GM15510 (cell line): ENCODE results near the gene UBE2Q1.
A peak's percentile ranks its signal among the peaks of the same experiment; 100 is the strongest.

Source experiments
- POLR2A ChIP-seq: IDR thresholded peaks from 3 replicates; pipeline ENCODE4 v1.6.1; 2011; ENCODE audit warnings: borderline replicate concordance; ENCODE audit not compliant: insufficient read length; ENCODE audit errors: extremely low read depth

Gene UBE2Q1

DNA sequence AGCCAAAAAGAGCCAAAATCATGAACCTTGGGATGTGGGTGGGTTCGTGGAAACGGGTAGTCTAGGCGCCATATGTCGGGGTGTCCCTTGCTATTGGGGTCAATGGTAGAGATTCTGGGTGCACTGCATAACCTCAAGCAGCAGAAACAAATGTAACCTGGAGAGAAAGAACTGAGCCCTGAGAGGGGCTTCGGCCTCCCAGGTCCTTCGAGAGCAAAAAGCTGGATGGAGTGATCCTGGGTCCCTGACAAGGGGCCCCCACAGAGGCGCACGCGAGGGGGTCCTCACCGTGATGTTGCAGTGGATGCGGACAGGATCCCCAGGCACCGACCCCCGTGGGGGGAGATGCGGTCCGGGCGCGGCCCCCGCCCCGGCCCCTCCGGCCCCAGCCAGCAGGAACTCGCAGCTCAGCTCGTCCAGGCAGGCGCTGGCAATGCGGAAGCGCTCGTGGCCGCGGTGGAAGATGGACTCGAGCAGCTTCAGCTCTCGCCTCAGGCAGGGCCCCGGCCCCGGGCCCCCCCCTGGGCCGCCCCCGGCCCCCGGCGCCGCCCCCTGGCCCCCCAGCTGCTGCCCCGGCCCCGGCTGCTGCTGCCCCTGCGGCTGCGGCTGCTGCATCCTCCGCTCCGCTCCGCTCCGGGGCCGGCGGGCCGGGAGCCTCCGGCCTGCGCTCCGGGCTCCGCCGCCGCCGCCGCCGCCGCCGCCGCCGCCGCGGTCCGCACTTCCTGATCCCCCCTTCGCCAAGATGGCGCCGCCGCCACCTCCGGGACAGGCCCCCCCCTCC lies at the start of gene UBE2Q1:
TSS of gene UBE2Q1 (minus strand) at position 724 of the 781 bp plus-strand sequence. CDS start at position 615, 109 bp downstream.
- no peak for TF ChIP-seq POLR2A

DNA sequence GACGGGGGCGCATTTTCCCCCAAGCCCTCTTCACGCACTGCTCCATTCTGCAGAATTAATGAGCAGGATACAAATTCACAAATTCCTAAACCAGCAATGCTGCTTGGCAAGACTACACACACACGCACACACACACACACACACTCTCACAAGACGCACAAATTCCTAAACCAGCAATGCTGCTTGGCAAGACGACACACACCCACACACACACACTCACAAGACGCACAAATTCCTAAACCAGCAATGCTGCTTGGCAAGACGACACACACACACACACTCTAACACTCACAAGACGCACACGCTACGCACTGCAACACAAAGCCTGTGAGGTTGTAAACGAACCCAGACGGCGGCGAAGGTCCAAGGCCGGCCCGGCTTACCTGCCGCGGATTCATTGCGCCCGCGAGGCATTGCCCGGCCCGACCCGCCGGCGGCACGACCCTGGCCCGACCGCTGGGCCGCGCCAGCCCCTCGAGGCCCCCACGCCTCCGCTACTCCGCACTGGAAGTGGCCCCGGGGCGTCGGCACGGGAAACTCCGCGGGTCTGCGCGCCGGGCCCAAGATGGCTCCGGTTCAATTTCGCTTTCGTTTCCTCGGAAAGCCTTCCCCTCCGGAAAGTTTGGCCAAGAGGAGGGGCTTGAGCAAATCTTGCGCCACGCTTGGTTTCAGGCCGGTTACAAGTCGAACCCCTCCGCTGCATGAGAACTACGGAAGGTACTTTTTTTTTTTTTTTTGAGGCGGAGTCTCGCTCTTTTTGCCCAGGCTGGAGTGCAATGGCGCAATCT lies 49.3 kb upstream of the UBE2Q1 start, which contains the start of gene ADAR:
TSS of gene ADAR (minus strand) at position 578 of the 788 bp plus-strand sequence. CDS start at position 398, 180 bp downstream.
- TF ChIP-seq POLR2A = peak; percentile 62

DNA sequence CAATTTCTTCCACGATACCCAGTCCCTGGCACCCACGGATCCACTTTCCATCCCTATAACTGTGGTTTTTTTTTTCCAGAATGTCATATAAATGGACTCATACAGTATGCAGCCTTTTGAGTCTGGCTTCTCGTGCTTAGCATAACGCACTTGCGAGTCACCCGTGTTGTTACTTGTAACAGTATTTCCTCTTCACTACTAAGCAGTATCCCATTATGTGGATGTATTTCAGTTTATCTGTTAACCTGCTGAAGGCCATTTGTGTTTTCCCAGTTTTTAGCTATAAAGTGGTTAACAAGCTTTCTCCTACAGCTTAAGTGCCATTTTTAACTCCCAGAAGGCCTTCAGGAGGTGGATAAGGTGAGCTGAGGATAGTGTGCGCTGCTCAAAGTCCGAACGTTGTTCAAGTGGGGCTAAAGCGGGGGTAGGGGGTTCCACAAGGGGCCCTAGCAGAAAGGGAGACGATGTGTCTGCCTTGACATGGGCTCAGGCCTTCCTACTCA lies 48.7 kb upstream of the UBE2Q1 start:
- no peak for TF ChIP-seq POLR2A

DNA sequence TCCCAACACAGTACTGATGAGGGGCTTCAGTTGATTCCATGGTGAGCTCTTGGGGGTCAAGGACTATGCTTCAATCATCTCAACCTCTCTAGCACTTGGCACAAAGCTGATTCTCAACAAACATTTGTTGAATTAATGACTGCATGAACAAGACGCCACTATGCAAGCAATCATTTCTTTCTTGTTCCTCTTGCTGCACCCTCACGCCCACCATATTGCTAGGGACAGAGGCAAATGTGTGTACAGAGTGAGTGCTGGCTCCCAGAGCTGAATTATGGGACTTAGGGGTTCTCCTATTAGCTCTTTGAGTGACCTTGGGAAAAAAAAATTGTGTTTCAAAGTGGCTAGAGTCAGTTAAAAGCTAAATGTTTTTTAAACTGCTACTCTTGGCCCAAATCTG lies 47.1 kb upstream of the UBE2Q1 start:
- no peak for TF ChIP-seq POLR2A

DNA sequence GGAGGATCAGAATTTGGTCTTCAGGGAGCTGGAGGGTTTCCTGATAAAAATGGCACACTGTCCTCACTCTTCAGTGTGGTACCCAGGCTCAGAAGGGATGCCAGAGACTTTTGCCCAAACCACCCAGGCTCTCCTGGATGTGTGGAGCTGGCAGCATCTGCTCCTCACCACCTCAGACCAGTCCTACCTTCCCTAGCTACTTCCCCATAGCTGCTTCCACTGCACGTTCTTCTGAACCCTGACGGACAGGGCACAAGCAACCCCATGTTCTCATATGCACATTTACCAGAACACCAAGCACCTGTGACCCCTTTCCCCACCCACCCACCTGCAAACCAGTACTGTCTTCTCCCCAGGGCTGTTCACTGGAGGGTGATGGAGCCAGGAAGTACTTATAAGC lies 44.9 kb upstream of the UBE2Q1 start:
- no peak for TF ChIP-seq POLR2A

DNA sequence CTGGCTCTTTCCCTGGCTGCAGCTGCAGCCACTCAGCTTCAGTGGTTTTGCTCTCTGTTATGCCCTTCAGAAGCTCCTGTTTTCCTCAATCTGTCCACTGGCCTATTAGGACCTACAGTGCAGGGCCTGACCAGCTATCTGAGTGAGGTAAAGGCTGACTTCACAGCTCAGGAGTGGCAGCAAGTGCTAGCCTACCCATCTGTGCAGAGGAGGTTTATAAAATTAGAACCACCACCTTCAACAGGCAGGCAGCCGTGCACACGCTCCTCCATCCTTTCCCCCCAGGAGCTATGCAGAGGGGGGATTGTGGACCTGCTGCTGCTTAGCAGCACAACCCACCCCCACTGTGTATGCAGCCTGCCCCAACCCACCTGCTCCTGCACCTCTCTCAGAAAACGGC lies 41.2 kb upstream of the UBE2Q1 start:
- TF ChIP-seq POLR2A = no peak

DNA sequence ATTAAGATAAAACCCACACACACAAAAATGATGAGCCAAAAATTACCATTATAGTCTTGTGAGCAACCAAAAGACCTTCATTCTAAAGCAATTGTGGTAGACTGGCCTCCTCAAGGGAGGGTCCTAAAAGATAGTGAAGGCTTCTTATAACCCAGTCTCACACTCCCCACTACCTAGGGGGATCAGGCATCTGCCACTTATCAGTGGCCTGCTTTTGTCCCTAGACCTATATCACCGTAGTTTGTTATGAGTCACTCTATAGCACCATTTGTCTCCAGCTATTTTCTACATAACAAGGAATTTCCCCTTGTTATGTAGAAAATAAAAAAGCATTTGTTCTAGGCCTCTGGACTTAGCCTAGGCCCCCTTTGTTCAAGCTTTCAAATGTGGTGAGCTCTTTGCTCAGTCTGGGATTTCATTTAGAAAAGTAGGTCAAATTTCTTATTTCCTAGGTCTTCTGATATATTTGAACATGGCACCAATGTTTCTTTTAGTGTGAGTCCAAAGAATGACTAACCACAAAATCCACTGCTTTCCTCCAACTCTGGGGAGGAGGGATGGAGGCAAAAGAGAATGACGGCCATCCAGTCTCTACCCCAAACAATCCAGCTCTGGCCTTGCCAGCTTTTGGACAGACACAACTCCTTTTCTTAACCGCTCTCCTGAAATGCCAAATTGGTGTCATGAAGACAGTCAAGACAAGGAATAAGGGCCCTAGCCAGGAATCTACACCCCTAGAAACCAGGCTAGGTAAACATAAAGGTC lies 40.6 kb upstream of the UBE2Q1 start:
- no peak for TF ChIP-seq POLR2A

DNA sequence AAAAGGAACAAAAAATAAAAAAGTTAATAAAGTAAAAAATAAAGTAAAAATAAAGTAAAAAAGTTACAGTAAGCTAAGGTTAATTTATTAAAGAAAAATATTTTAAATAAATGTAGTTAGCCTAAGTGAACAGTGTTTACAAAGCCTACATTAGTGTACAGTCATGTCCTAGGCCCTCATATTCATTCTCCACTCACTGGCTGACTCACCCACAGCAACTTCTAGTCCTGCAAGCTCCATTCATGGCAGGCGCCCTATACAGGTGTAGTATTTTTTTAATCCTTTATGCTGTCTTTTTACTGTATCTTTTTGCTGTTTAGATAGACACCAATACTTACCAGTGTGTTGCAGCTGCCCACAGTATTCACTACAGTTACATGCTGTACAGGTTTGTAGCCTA lies 37.2 kb upstream of the UBE2Q1 start:
- TF ChIP-seq POLR2A = no peak

DNA sequence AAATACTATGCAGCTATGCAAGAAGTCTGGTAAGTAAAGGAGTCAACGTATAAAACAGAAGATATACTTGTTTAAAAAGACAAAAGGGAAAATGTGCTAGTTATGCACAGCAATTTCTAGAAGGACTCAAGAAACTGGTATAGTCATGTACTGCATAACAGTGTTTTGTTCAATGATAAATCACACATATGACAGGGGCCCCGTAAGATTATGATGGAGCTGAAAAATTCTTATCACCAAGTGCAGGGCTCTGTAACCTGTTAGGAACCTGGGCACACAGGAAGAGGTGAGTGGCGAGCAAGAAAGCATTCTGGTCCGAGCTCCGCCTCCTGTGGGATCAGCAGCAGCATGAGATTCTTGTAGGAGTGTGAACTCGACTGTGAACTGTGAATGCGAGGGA lies 36.3 kb upstream of the UBE2Q1 start:
- no peak for TF ChIP-seq POLR2A

DNA sequence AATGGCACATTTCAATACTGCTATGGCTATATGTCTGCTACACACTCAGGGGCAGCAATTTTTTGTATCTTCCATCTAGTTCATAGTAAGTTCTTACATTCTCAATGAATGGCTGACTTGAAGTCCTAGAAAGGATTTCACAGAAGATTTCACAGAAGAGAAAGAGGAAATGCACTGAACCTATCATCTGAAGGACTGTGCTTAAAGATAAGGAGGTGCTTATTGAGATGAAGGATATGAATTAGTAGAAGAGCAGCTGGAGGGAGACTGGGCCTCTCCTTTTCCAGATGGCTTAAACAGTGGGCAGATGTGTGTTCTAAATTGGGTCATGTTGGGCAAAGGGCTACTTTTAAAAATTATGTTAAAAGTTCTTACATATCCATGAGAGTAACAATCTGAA lies 34.9 kb upstream of the UBE2Q1 start:
- TF ChIP-seq POLR2A = no peak

DNA sequence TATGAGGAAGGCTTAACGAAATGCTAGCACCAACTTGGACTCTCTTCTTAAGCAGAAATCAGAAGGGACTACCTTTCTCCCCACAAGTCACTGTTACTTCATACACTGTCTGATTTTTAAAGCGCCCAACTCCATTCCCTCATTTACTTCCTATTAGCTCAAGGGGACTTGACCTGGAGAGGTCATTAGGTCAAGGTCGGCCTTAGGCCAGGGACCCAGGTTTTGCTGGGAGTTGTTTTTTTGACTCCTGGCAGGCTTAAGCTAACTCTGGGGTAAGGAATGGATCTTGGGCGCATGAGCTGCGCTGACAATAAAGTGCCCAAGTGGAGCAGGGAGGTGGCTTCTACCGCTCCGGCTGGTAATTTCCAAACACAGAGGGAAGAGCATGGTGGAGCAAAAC lies 32.7 kb upstream of the UBE2Q1 start:
- TF ChIP-seq POLR2A = no peak

DNA sequence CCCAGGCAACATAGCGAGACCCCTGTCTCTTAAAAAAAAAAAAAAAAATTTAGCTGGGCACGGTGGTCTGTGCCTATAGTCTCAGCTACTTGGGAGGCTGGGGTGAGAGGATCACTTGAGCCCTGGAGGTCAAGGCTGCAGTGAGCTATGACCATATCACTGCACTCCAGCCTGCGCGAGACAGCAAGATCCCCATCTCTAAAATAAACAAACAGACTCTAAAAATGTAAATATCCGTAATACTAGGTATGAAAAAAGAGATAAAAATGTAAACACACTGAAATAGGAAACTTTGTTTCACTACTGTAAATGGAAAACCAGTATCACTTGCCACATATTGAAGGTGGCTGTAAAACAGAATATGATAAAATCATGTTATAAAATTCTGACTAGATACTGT lies 32.3 kb upstream of the UBE2Q1 start:
- no peak for TF ChIP-seq POLR2A

DNA sequence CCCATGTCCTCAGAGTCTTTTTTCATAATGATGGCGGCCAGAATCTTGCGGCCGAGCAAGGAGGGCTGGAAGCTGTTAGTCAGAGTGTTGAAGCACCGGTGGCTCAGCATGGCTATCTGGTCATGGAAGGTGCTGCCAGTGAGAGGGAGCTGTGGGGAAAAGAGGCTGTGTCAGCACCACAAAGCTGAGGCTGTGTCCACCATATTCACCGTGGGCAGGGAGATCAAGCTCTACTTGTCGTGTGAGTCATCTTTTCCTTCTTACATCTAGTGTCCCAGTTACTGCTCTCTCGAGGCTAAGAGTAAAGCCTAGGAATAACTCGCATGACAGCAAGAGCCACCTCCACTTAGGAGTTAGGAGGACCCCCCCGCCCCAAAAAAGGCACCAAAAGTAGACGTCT lies 31.3 kb upstream of the UBE2Q1 start:
- TF ChIP-seq POLR2A = no peak

DNA sequence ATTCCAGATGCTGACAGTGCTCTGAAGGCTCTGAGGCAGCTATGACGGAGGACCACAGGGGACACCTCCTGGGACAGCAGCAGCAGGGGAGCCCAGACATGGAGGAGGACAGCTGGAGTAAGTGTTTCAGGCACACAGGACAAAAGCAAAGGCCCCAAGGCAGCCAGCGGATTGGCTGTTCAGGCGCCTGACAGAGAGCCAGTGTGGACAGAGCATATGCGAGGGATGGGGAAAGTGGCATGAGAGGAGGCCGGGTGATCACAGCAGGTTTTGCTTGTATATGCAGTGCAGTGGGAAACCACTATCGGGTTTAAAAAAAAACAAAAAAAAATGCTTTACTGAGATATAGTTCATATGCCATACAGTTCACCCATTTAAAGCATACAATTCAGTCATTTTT lies 28.2 kb upstream of the UBE2Q1 start:
- TF ChIP-seq POLR2A = no peak

DNA sequence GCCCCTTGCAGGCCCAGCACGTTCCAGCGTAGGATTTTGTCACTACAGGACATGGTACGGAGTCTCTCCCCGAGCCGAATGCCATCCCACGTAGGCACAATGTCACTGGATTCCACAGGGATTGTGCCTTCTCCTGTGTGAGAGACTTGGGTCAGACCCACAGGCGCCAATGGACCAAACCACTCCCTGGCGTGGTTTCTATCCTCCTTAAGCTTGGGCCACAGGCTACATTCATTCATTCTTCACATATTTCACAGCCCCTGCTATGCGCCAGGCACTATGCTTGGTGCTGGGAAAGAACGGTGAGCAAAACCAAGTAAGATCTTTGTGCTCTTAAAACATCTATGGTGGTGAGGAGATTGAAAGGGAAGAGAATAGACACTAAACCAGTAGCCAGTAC lies 27.8 kb upstream of the UBE2Q1 start:
- TF ChIP-seq POLR2A = no peak
